Spleen (tissue), 11 donors: ENCODE data around the gene RAB27A. TPM values are rescaled to one million over a fixed set of nuclear protein-coding genes. Genes with fewer than 3 reads are reported as not detected.
"Not testable (repeated sequence)": the region's sequence is repeated elsewhere in the genome, so short reads cannot be mapped to it uniquely, and the experiment has no call there.

Experiments
- DNase-seq: peaks from one replicate; pipeline ENCODE4 v3.0.0-alpha.2; 2020
- H3K27ac ChIP-seq, 8 donors: fragments of 200-600 bp; sonication (generic) in 7 of 8; 1 replicate in 4 of 8; 2 replicates in 4 of 8; pipeline versions ENCODE4 v1.5.0 to v1.8.0; 2016 to 2021; ENCODE audit warnings: inconsistent platforms in 4 of 8, mild to moderate bottlenecking in 4 of 8, moderate library complexity in 1 of 8
- H3K27me3 ChIP-seq, 7 donors: fragments of 200-600 bp; sonication (generic) in 6 of 7; replicated peaks in 1 of 7; 1 replicate in 4 of 7; 2 replicates in 3 of 7; pipeline versions ENCODE4 v1.5.0 to v1.8.0; 2016 to 2021; ENCODE audit warnings: inconsistent platforms in 3 of 7, mild to moderate bottlenecking in 1 of 7
- H3K36me3 ChIP-seq, 6 donors: fragments of 200-600 bp; sonication (generic) in 5 of 6; 1 replicate in 4 of 6; 2 replicates in 2 of 6; pipeline versions ENCODE4 v1.5.0 to v1.8.0; 2016 to 2021; ENCODE audit warnings: inconsistent platforms in 2 of 6
- H3K4me1 ChIP-seq, 6 donors: fragments of 200-600 bp; sonication (generic) in 5 of 6; 1 replicate in 3 of 6; 2 replicates in 3 of 6; pipeline versions ENCODE4 v1.5.0 to v1.8.0; 2016 to 2021; ENCODE audit warnings: inconsistent platforms in 3 of 6
- H3K4me3 ChIP-seq, 8 donors: fragments of 200-600 bp; sonication (generic) in 7 of 8; 1 replicate in 4 of 8; 2 replicates in 4 of 8; pipeline versions ENCODE4 v1.5.0 to v1.8.0; 2016 to 2021; ENCODE audit warnings: inconsistent platforms in 4 of 8, mild to moderate bottlenecking in 4 of 8, moderate library complexity in 2 of 8
- H3K9me3 ChIP-seq, 8 donors: fragments of 200-600 bp; sonication (generic) in 7 of 8; 1 replicate in 4 of 8; 2 replicates in 4 of 8; pipeline versions ENCODE4 v1.5.0 to v1.8.0; 2016 to 2021; ENCODE audit warnings: inconsistent platforms in 4 of 8
- CTCF ChIP-seq, 11 experiments: fragments of 200-600 bp in 7 of 11; fragments of 450-650 bp in 4 of 11; sonication (generic) in 4 of 11; IDR thresholded peaks in 8 of 11; conservative IDR thresholded peaks in 3 of 11; 1 replicate in 7 of 11; 2 replicates in 4 of 11; pipeline versions ENCODE4 v1.4.0 to v1.8.0; 2016 to 2021; ENCODE audit warnings: antibody characterized with exemption in 11 of 11, inconsistent platforms in 4 of 11, mild to moderate bottlenecking in 1 of 11
- POLR2A ChIP-seq, 3 donors: fragments of 450-650 bp; IDR thresholded peaks; one replicate each; pipeline ENCODE4 v1.5.1; 2017; ENCODE audit warnings: antibody characterized with exemption in 3 of 3, mild to moderate bottlenecking in 1 of 3
- POLR2AphosphoS5 ChIP-seq, 3 donors: sonication (generic); formaldehyde crosslinking; IDR thresholded peaks; one replicate each; pipeline ENCODE4 v1.5.1; 2017; ENCODE audit warnings: antibody characterized with exemption in 3 of 3
- WGBS, 5 donors: extraction: QIAGEN DNeasy Blood & Tissue Kit in 3 of 5; methylation state at CpG; one replicate each; pipeline versions ENCODE4 v1.1.5 to v1.1.7; 2013 to 2018; 5-methylcytosine and 5-hydroxymethylcytosine counted together
- intact Hi-C: fragments of 100-400 bp; cut with DNase I; formaldehyde crosslinking; loops from one replicate; pipeline ENCODE4 v1.15.0; 2023; ENCODE audit warnings: low total_unique reads
- polyA plus RNA-seq, 3 donors: library from polyadenylated mRNA; stranded (reverse); fragments of 200-250 nt; gene quantifications; one replicate each; pipeline ENCODE4 v1.2.1, GENCODE V29; 2013
- total RNA-seq, 7 donors: library from RNA; depleted of rRNA in 3 of 7; stranded (reverse); fragments of >200 nt in 3 of 7; fragmentation: NEBNext Ultra II Directional in 4 of 7; extraction: Animal tissue kit (Norgen Biotek cat#: 25700) in 4 of 7; gene quantifications; one replicate each; pipeline versions ENCODE4 v1.1.0 to v1.2.1, GENCODE V29; 2016 to 2021
- donor health status: healthy with polysubstance abuse.
- donor health status: DM: no; HTN: no; CAD: no; lungs with moderate emphysema.
- donor health status: DM: no; HTN: no; CAD: no.
- donor health status: Bipolar disorder and iron deficiency.
- donor health status: healthy.
- donor health status: DM: no; HTN: no; CAD: no.
- donor health status: DM: yes; HTN: yes; CAD: no.

RAB27A gene
- total and polyA plus RNA-seq, 10 donors = 9.4 to 72.0 (median 36.5) TPM

GRCh38 chr15:55284426-55284825, 5.2 kb downstream of the RAB27A start:
- Histone ChIP-seq H3K27me3 (no peaks in the 10 kb centered on the region), H3K36me3 (no peaks in the 10 kb centered on the region), H3K4me3 (peak overlapping the region in 1 of 8 donors; percentile 16), H3K4me1 (peaks cover 12 to 98% (median 69%) of the 10 kb centered on the region in 6 donors), H3K9me3 (no peaks in the 10 kb centered on the region), H3K27ac (peak overlapping the region in 7 of 8 donors; percentile 2 to 98 (median 75))
- TF ChIP-seq POLR2AphosphoS5 (IDR thresholded peaks at IDR 0.05) (no peak), CTCF (IDR thresholded peaks at IDR 0.05 in 8 of 11, conservative IDR thresholded peaks at IDR 0.05 in 3 of 11) (no peak), POLR2A (IDR thresholded peaks at IDR 0.05) (no peak)
- intact Hi-C loops = no loop called here
- 78 to 85% (median 81%) methylated on average over 1 of the region's 1 CpG for WGBS, 5 donors
- no peak for DNase-seq

- Histone ChIP-seq H3K4me1 (peaks cover 20 to 100% (median 72%) of the 10 kb centered on the region in 6 donors), H3K36me3 (no peaks in the 10 kb centered on the region), H3K4me3 (peak overlapping the region in 1 of 8 donors; percentile 33), H3K27ac (peak overlapping the region; percentile 46 to 98 (median 79)), H3K27me3 (no peaks in the 10 kb centered on the region), H3K9me3 (no peaks in the 10 kb centered on the region)
- 57 to 76% (median 63%) methylated on average over 6 of the region's 6 CpGs for WGBS, 5 donors
- TF ChIP-seq POLR2A (IDR thresholded peaks at IDR 0.05) = no peak
- no peak for TF ChIP-seq CTCF (IDR thresholded peaks at IDR 0.05 in 8 of 11, conservative IDR thresholded peaks at IDR 0.05 in 3 of 11)
- no peak for TF ChIP-seq POLR2AphosphoS5 (IDR thresholded peaks at IDR 0.05)
- intact Hi-C loops = no loop called here
- DNase-seq = no peak
Observed at GRCh38 chr15:55283379-55284147, 6.0 kb downstream of the RAB27A start.

- TF ChIP-seq CTCF (IDR thresholded peaks at IDR 0.05 in 8 of 11, conservative IDR thresholded peaks at IDR 0.05 in 3 of 11) = no peak
- no peak for TF ChIP-seq POLR2AphosphoS5 (IDR thresholded peaks at IDR 0.05)
- Histone ChIP-seq H3K27me3 (no peaks in the 10 kb centered on the region), H3K36me3 (no peaks in the 10 kb centered on the region), H3K4me3 (peak overlapping the region in 1 of 8 donors; percentile 33), H3K27ac (peak overlapping the region; percentile 46 to 98 (median 79)), H3K4me1 (peaks cover 20 to 100% (median 73%) of the 10 kb centered on the region in 6 donors), H3K9me3 (no peaks in the 10 kb centered on the region)
- WGBS, 5 donors = 24 to 58% (median 54%) methylated on average over 5 of the region's 5 CpGs
- no peak for DNase-seq
- intact Hi-C loops = no loop called here
Observed at GRCh38 chr15:55282284-55282833, 7.3 kb downstream of the RAB27A start.

DNA sequence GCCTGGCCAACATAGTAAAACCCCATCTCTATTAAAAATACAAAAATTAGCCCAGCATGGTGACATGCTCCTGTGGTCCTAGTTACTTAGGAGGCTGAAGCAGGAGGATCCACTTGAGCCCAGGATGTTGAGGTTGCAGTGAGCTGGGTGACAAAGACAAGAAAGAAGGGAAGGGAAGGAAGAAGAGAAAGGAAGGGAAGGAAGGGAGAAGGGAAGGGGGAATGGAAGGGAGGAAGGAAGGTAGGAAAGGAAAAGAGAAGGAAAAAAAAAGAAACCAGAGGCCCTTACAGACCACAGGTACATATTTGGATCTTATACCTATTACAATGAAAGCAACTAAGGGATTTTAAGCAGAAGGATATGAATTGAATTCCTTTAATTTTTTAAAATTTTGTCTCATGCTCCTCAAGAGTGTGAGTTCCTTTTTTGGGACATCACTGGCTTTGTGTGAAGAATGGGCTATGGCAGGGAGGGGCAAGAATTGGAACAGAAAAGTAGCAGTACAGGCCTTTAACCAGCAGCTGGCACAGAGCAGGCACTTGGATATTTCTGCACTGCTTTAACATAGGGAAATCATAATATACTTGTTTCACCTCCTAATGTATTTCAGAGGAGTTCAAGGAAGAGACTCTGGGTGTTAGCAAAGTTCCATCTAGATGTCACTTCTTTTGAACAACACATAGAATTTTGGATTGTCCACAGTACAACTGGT, 7.9 kb downstream of the RAB27A start:
- H3K36me3 ChIP-seq = no peaks in the 10 kb centered on the region
- no peaks in the 10 kb centered on the region for H3K27me3 ChIP-seq
- DNase-seq = no peak
- H3K4me1 ChIP-seq = peaks cover 25 to 100% (median 80%) of the 10 kb centered on the region in 6 donors
- H3K4me3 ChIP-seq = no peak overlapping the region
- H3K9me3 ChIP-seq = no peaks in the 10 kb centered on the region
- intact Hi-C loops = no loop called here
- TF ChIP-seq CTCF (IDR thresholded peaks at IDR 0.05 in 8 of 11, conservative IDR thresholded peaks at IDR 0.05 in 3 of 11) (no peak), POLR2A (IDR thresholded peaks at IDR 0.05) (no peak), POLR2AphosphoS5 (IDR thresholded peaks at IDR 0.05) (no peak)
- peak overlapping the region; percentile 46 to 98 (median 79) for H3K27ac ChIP-seq

- H3K4me3 ChIP-seq, DNase-seq, H3K9me3 ChIP-seq, intact Hi-C loops, H3K27me3 ChIP-seq, H3K36me3 ChIP-seq: not testable (repeated sequence)
- H3K4me1 ChIP-seq = peaks cover 31 to 100% (median 80%) of the 10 kb centered on the region in 6 donors
- peak overlapping the region in 7 of 8 donors; percentile 66 to 98 (median 83) for H3K27ac ChIP-seq
- WGBS, 5 donors = 58 to 82% (median 67%) methylated on average over 2 of the region's 2 CpGs
Observed at GRCh38 chr15:55280589-55280988, 9.0 kb downstream of the RAB27A start.
